ENCODE results near the gene TTLL13.
A peak's percentile ranks its signal among the peaks of the same experiment; 100 is the strongest.
"Not testable (repeated sequence)": the region's sequence is repeated elsewhere in the genome, so short reads cannot be mapped to it uniquely, and the experiment has no call there.

The TTLL13 gene

DNA sequence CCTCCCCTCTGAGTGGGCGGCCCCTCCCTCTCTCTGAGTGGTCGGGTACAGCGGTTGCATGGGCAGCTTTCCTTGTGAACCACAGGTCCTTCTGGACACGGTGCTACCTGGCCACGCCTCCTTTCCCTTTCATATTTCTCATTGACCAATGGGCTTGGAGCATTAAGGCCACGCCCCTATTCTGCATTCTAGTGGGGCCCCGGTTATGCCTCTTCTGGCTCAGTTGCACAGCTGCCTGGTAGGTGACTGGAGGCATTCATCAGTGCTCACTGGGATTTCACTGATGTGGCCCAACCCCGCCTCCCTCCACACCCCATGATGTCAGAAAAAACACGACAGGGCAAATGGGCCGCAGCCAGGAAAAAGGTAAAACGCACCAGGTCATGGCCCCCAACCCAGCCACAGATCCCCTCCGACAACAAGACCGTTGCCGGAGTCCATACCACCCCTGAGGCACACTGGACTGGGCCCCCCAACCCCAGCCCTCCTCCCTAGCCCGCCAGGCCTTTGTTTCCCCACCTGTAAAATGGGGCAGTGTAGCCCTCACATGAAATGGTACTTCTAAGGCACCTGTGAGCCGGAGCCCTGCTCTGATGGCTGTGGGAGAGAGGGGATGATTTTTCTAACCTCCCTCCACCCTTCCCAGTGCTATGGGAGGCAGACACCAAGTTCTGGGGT, 42.5 kb downstream of the TTLL13 start:
- no peak for DNase-seq

DNA sequence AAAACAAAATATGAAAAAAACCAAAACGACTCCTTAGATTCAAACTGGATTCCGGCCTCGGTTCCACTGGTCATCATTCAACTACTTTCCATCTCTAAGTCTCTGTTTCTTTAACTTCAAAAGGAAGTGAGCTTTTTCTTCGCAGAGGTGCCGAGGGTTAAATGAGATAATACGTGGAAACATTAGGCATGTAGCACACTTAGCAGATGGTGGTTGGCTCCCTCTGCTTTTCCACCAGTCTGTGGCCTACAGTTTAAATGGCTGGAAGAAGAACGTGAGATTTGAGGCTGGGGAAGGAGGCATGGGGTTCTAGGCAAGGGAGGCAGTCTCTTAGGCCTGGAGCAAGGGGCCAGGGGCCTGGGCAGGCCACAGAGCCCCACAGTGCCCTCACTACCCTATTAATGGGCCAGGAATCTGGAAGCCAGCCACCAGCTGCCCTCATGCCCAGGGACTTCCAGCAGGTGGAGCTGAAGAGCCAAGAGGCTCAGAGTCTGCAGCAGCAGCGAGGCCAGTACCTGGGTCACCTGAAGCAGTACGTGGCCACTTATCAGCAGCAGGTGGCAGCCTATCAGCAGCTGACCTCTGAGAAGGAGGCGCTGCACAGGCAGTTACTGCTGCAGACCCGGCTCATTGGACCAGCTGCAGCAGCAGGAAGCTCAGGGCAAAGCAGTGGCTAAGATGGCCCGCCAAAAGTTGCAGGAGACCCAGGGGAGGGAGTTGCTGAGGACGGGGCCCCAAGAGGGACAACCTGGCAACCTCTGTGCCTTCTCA, 43.9 kb downstream of the TTLL13 start:
- peak; percentile 74 for DNase-seq

DNA sequence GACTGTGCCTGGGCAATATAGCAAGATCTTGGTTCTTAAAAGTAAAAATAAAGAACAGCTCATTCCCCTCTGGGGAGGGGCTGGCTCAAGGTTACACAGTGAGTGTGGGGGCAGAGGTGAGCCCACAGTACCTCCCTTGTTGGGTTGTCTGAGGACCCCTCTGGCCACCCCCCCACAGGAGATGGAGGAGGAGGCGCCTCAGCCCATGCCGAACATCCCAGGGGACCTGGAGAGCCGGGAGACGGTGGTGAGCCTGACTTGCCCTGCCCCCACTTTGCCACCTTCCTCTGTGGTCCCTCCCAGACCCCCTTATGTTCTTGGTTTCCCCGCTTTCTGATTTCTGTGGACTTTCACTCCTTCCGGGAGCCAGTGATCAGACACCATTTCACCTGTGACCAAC, 44.8 kb downstream of the TTLL13 start:
- no peak for DNase-seq

DNA sequence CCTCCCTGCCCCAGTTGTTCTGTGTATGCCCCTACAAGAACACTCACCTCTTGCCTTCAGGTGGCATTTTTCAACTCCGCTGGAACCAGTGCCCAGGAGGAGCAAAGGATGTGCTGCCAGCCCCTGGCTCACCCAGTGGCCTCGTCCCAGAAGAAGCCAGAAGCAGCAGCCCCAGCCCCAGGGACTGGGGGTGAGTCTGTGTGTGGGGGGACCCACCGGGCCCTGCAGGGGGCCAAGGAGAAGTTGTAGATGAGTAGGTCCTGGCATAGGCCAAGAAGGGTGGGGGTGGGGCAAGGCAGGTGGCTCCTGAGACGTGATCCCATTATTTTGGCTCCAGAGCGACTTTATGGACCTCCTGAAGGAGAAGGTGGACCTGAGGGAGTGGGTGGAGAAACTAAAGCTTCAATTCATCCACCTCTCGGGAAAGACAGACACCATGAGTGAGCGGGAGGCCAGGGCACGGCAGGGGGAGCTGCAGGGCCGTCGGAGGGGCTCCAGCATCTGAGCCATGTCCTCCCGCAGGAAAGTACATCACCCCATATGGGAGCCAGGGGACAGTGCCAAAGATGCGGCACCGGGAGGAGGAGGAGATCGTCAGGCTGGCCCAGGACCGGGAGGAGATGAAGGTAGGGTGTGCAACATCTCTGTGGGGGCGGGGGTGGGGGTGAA, 45.4 kb downstream of the TTLL13 start:
- no peak for DNase-seq

DNA sequence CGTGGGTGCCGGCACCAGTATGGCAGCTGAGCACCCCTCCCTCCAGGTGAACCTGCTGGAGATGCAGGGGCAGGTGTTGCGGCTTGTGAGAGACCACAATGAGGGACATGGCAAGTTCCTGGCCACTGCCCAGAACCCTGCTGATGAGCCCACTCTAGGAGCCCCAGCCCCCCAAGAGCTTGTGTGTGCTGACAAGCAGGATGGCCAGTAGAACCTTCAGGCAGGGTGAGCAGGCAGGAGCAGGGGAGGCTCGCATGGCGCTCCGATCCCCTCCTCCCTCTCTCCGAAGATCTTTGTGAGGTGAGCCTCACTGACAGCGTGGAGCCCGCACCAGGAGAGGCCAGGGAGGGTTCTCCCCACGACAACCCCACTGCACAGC, 45.9 kb downstream of the TTLL13 start:
- DNase-seq, result no peak

DNA sequence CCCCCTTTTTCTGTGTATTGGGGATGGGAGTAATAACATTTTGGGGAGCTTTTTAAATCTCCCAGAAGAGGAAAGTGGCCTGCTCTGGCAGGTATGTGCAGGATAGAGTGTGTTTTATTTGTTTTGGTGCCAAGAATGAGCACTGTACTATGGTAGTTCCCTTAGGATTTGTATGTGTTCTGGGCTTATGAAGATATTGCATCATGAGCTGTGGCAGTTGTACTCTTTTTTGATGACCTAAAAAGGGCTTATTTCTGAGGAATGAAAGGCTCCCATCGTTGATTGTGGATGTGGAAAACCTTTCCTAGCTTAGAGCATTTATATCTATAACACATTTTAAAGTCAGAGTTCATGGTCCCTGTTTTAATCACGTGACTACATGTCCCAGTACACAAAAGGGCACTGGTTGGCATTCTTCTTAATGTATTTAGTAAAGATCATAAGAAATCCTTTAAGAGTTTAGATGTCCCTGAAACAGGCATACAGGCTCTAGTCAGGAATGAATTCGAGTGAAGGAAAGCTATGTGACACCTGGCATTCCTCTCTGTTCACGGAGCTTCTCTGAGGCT, 47.0 kb downstream of the TTLL13 start:
- not testable (repeated sequence) for DNase-seq

DNA sequence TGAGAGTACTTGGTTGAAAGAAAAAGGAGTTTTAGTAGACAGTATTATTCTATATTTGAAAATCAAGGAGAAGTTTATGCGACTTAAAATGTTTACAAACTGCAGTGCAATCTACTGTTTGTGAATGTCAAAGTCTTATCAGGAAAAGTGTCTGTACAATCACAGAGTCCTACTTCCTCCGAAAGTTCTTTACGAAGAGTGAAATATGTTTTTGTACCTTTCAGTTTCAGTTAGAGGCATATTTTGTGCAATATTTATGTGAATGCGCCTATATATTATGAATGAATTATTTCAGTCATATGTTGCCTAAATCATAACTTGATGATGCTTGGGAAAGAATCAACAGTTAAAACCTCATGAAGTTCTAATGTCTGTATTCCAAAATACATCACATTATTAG, 47.7 kb downstream of the TTLL13 start:
- no peak for DNase-seq

DNA sequence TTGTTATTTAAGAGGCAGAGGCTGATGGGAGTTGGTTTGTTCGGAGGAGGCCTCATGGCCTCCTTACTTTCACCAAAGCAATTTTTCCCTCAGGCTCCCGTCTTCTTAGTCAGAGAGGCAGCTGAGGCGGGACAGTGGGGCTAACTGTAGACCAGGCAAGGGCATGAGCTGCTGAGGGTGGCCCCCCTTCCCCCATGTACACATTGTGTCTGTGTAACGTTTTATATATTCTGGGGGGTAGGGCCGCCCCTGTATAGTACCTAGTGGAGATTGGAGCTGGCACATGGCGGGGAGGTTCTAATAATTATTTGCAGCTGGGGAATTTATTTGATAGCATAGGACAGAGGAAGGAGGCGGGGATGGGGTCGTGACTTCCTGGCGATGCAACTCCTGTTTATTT, 51.2 kb downstream of the TTLL13 start:
- DNase-seq, result no peak

DNA sequence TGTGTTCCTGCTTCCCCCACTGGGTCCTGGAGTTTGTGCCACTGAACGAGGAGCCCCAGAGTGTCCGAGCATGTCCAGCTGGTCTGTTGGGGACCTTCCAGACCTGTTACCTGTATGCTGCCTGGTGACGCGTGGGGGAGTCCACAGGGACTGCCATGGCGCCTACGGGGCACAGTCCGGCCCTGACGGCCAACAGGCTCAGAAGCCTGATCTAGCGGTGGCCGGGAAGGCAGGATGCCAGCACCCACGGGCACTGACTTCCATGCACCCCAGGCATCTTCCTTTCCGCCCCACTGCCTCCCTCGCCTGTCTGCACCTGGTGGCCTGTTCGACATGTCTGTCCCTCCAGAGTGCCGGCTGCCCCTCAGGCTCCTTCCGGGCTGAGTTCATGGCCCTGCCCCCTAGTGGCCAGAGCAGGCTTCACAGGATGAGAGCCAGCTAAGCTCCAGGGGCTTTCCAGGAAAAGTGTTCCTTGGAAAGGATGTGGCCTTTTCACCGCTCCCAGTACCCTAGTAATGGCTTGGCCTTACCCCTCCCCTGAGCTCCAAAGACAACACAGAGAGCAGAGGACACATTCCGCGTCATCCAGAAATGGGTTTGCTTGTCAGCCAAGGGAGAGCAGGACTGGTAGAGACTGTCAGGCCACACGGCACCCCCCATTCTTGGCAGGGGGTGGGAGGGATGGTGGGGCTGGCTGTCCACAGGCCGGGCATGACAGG, 51.8 kb downstream of the TTLL13 start:
- DNase-seq, result peak; percentile 57

DNA sequence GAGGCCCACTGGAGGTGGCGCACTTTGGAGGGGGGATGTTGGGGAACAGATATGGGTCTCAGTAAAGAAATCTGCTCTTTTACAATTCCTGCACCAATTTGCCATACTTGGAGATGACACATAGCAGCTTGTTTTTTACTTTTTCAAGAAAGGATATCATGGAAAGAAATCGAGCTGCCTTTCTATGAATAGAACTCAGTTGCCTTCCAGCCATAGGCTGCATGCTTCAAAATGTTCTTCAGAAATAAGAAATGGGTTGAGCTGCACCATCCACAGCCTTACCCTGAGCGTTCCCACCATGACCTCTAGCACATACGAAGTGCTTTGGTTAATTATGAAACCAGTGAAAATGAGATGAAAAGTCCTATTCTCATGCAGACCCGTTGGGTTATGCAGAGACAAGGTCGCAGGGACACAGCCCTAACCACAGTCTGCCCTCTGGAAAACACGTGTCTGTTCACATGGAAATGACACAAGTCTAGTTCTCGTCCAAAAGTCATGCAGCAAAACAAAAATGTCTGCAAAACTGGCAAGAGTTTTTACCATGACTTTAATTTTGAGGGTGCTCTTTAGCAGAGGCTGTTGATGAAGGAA, 52.4 kb downstream of the TTLL13 start:
- no peak for DNase-seq

DNA sequence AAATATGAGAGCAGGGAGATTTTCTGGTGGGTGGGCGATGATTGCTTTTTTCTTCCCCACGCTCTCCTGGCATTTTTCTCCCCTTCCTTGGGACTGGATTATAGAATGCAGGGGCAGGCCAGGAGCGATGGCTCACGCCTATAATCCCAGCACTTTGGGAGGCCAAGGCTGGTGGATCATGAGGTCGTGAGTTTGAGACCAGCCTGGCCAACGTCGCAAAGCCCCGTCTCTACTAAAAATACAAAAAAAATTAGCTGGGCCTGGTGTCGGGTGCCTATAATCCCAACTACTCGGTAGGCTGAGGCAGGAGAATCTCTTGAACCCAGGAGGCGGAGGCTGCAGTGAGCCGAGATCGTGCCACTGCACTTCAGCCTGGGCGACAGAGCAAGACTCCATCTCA, 56.0 kb downstream of the TTLL13 start:
- DNase-seq, result not testable (repeated sequence)

DNA sequence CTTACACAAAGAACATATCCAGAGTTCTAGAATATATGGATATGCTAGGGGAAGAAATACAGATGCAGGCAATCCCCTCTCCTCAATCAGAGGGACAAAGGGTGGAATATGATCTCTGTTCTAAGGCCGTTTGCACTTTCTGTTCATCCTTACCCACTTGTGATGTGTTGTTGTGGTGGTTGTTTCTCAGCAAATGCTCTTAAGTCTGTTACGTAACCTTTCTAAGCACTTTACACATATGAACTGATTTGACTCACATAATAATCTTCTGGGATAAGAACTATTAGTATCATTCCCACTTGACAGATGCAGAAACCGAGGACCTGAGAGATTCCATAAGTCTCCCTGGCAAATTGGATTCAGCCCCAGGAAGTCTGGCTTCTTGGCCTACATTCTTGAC, 56.6 kb downstream of the TTLL13 start:
- DNase-seq, result no peak

DNA sequence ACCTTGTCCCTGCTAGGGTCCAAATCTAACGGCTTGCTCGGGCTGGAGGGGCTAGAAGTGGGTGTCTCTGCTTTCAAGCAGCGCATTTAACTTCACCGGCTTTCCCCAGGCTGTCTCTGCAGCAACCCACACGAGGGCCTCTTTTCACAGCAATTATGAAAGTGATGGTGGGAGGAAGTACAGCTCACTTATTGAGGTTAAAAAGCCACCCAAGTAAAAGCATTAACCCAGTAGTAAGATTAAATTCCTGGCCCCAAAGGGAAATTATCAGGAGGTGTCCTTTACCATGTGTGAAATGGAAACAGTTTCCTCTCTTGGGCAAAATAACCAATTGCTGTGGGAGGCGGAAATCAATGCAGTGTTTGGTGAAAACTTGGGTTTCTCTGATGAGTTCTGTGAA, 57.2 kb downstream of the TTLL13 start:
- peak; percentile 33 for DNase-seq

DNA sequence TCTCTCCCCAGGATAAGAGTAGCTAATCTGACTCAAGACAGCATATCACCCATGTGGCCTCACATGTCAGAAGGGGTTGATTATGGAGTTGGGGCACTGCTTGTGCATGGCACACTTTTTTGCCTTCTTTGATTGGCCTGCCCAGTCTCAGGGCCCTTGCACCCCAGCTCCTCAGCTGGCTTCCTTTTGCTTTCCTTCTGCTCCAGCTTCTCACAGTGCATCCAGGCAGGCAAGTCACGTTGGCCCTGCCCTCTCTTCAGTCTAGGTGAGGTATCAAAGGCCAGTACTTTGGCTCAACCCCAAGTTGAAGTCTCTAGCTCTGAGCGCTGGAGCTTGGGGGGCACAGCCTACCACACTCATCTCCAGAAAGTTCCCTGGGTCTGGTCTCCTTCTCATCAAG, 58.3 kb downstream of the TTLL13 start:
- no peak for DNase-seq

DNA sequence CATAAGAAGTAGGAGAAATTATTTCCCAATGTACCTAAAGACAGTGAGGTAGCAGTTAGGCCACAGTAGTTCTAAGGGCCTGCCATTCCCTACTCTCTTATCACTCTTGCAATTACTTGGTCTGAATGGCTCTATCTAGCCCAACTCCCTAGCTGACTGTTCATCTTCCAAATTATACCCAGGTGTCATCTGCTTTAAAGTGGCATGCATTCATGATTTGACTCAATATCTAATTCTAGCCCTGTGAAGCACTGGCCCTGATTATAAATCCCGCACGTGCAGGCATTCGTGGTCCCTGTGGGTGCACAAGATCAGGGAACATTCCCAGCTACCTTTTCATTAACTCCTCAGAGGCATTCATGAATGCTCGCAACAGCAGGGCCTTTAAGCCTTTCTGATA, 59.7 kb downstream of the TTLL13 start:
- no peak for DNase-seq
